ENCODE measurements around the gene GRIN2B.

The GRIN2B gene

GRCh38 chr12:14007639-14008038, 26.2 kb upstream of the GRIN2B start:
- ATAC-seq (ENCODE audit: low read depth): no peak
- H3K4me1 ChIP-seq (ENCODE audit: insufficient read depth, poor library complexity, severe bottlenecking): no peaks in the 10 kb centered on the region

DNA sequence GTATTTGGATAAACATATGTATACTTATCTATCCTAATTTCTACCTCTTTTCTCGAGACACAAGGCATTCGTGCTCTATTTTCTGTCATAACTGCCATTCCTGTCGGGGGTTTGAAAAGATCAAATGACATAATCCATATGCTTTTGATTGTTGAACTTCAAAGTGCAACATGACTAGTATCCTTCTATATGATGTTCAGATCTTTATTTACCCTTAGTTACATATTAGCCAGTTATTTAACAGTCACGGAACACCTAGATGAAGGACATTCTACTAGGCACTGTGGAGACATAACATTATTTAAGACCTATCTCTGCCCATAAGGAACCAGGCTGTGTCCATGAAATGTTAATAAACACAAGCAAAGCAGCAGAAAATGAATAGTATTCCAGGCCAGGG, 11.2 kb upstream of the GRIN2B start:
- DNase-seq (ENCODE audit: low spot score): no peak
- H3K27ac ChIP-seq (ENCODE audit: poor library complexity, severe bottlenecking): no peak overlapping the region
- H3K4me3 ChIP-seq (ENCODE audit: severe bottlenecking): no peak overlapping the region
- H3K36me3 ChIP-seq (ENCODE audit: low read depth): no peaks in the 10 kb centered on the region
- TF ChIP-seq CTCF (IDR thresholded peaks at IDR 0.05; ENCODE audit: poor library complexity, severe bottlenecking): no peak
- H3K4me1 ChIP-seq (ENCODE audit: insufficient read depth, poor library complexity, severe bottlenecking): no peaks in the 10 kb centered on the region
- no peaks in the 10 kb centered on the region for H3K27me3 ChIP-seq (ENCODE audit: insufficient read depth, poor library complexity, severe bottlenecking)
- H3K9me3 ChIP-seq (ENCODE audit: severe bottlenecking): no peaks in the 10 kb centered on the region
- no peak for ATAC-seq (ENCODE audit: low read depth)

More at GRCh38 chr12:14007639-14008038, 26.2 kb upstream of the GRIN2B start:
- Histone ChIP-seq H3K36me3 (ENCODE audit: low read depth) (no peaks in the 10 kb centered on the region), H3K9me3 (ENCODE audit: severe bottlenecking) (no peaks in the 10 kb centered on the region), H3K27ac (ENCODE audit: poor library complexity, severe bottlenecking) (no peak overlapping the region), H3K4me3 (ENCODE audit: severe bottlenecking) (no peak overlapping the region), H3K27me3 (ENCODE audit: insufficient read depth, poor library complexity, severe bottlenecking) (no peaks in the 10 kb centered on the region)
- no peak for TF ChIP-seq CTCF (IDR thresholded peaks at IDR 0.05; ENCODE audit: poor library complexity, severe bottlenecking)
- DNase-seq (ENCODE audit: low spot score): no peak

DNA sequence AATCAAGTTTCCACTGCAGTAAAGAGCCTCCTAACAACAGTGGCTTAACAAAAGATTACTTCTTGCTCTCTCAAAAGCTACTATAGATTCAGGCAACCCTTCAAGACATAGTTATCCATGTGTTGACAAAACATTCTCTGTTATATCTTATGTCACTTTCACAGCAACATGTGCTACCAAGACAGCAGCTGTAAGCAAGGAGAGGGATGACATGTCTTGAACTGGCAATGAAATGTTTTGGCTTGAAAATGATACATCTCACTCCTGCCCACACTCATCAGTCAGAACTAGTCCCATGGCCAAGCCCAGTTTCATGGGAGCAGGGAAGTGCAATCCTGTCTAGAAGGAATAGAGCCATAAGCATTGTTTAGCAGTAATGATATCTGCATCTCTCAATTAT, 10.7 kb upstream of the GRIN2B start:
- no peak for TF ChIP-seq CTCF (IDR thresholded peaks at IDR 0.05; ENCODE audit: poor library complexity, severe bottlenecking)
- DNase-seq (ENCODE audit: low spot score) (no peak), ATAC-seq (ENCODE audit: low read depth) (no peak)
- Histone ChIP-seq H3K27me3 (ENCODE audit: insufficient read depth, poor library complexity, severe bottlenecking) (no peaks in the 10 kb centered on the region), H3K4me3 (ENCODE audit: severe bottlenecking) (no peak overlapping the region), H3K27ac (ENCODE audit: poor library complexity, severe bottlenecking) (no peak overlapping the region), H3K36me3 (ENCODE audit: low read depth) (no peaks in the 10 kb centered on the region), H3K4me1 (ENCODE audit: insufficient read depth, poor library complexity, severe bottlenecking) (no peaks in the 10 kb centered on the region), H3K9me3 (ENCODE audit: severe bottlenecking) (no peaks in the 10 kb centered on the region)

DNA sequence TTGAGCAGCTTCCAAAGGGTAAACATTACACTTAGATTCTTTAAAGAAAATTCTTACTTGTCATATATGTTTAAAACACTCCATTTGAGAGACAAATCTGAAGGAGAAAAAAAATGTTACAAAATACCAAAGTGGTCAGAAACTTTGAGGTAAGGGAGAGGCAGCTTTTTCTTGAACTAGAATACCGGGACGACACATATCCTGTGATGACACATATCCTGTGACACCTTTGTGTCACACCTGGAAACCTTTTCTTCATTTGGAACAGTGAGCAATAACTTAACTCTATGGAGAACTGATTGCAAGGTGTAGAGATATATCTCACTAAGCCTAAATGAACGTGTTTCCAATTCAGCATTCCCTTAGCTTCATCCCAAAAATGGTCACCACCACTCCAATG, 4.6 kb upstream of the GRIN2B start:
- H3K4me1 ChIP-seq (ENCODE audit: insufficient read depth, poor library complexity, severe bottlenecking): no peaks in the 10 kb centered on the region
- no peak overlapping the region for H3K4me3 ChIP-seq (ENCODE audit: severe bottlenecking)
- DNase-seq (ENCODE audit: low spot score): no peak
- no peak for TF ChIP-seq CTCF (IDR thresholded peaks at IDR 0.05; ENCODE audit: poor library complexity, severe bottlenecking)
- no peak for ATAC-seq (ENCODE audit: low read depth)
- H3K36me3 ChIP-seq (ENCODE audit: low read depth): no peaks in the 10 kb centered on the region
- no peak overlapping the region for H3K27ac ChIP-seq (ENCODE audit: poor library complexity, severe bottlenecking)
- no peaks in the 10 kb centered on the region for H3K9me3 ChIP-seq (ENCODE audit: severe bottlenecking)
- H3K27me3 ChIP-seq (ENCODE audit: insufficient read depth, poor library complexity, severe bottlenecking): peaks cover 17% of the 10 kb centered on the region

- H3K4me3 ChIP-seq (ENCODE audit: severe bottlenecking): no peak overlapping the region
- peaks cover 31% of the 10 kb centered on the region for H3K27me3 ChIP-seq (ENCODE audit: insufficient read depth, poor library complexity, severe bottlenecking)
- no peaks in the 10 kb centered on the region for H3K9me3 ChIP-seq (ENCODE audit: severe bottlenecking)
- no peak overlapping the region for H3K27ac ChIP-seq (ENCODE audit: poor library complexity, severe bottlenecking)
- no peaks in the 10 kb centered on the region for H3K4me1 ChIP-seq (ENCODE audit: insufficient read depth, poor library complexity, severe bottlenecking)
- no peak for TF ChIP-seq CTCF (IDR thresholded peaks at IDR 0.05; ENCODE audit: poor library complexity, severe bottlenecking)
- ATAC-seq (ENCODE audit: low read depth): no peak
- no peak for DNase-seq (ENCODE audit: low spot score)
- no peaks in the 10 kb centered on the region for H3K36me3 ChIP-seq (ENCODE audit: low read depth)
Measured at GRCh38 chr12:13981990-13982389, 588 bp upstream of the GRIN2B start.
